Skeletal muscle cell (primary cell): ENCODE data around the gene NEDD9.

Experiments used
- DNase-seq: peaks from one replicate; pipeline ENCODE4 v3.0.0-alpha.2; 2010; ENCODE audit warnings: low read depth
- H3K4me3 ChIP-seq: 2 replicates; pipeline ENCODE4 v1.5.1; 2011; ENCODE audit warnings: low read depth, mild to moderate bottlenecking, control low read depth, low read length, moderate library complexity

Gene NEDD9

DNA sequence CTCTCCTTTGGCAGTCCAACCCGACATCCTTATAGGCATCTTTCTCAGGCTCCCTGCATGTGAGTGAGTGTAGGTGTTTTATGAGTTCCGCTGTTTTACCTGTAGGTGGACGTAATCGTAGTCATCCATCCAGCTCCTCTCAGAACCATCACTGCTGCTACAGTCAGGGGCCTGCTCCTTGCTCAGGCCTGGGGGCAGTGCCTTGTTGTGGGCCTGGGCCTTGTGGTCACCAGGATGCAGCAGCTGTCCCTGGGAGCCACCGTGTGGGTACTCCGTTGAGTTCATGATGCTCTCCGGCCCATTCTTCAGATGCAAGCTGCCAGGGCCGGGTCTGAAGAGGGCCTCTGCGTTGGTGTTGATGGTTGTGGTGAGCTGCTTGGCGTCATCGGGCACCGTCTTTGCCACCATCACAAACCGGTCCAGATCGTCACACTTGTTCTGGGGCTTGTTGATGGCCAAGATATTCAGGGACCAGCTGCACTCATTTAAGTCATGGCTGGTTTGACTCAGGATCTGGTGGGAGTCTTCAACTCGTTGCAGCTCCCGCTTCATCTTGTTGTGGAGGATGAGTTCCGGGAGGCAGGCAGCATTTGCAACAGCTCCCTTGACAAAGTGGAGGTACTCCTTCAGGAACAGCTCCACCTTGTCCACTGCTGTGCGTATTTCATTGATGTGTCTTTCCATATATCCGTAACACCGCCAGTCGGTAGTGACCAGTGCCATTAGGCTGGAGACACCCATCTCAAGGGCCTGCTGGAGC lies 42.4 kb downstream of the NEDD9 start:
- no peak for DNase-seq

DNA sequence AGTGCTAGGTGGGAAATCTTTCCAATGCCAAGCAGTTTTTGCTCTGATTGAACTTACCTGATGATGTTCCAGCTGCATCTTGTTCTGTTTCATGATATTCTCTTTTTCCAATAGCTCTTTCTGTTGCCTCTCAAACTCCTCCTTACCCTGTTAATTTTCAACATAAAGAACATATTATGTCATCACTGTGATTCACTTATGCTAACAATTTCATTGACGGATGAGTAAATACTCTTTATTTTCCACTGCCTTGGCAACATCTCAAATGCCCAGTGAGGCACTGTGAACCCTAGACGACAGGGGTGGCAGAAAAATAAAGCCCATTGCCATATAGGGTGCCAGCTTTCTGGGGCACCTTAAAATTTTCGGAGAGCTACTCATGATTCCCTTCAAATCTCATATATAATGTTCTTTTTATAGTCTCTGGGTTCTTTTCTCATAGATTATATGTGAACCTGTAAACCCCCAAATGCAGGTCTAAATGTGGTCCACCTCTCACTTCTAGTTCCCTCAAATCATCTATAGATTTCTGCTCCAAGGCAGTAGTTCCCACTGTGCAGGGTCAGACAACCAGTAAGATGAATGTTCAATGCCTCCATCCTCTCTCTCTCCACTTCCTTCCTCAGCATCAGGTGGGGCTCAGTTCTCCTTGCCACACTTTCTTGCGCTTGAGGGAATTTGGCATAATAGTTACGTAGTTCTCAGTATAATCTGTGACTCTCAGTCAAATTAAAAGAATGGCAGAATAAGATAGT lies 44.1 kb downstream of the NEDD9 start:
- H3K4me3 ChIP-seq, result no peak overlapping the region
- DNase-seq, result no peak

More for the DNA sequence above, 42.4 kb downstream of the NEDD9 start:
- H3K4me3 ChIP-seq, result no peak overlapping the region

DNA sequence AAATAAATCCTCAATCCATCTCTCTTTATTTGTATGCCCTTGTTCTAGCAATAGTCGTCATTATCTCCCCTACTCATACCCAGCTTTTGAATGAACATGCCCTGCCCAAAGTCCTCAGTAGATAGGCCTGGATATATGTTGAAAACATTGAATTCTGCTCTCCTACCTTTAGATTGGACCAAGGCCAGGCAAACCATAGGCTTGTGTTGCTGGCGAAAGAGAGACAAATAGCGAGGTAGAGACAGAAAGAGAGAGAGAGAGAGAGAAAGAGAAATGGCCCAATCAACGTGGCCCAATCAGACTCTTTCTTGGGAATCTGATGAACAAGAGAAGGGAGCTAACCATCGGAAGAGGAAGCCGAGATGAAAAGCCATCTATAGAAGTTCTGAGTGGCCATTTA lies 45.2 kb downstream of the NEDD9 start:
- no peak overlapping the region for H3K4me3 ChIP-seq
- no peak for DNase-seq

DNA sequence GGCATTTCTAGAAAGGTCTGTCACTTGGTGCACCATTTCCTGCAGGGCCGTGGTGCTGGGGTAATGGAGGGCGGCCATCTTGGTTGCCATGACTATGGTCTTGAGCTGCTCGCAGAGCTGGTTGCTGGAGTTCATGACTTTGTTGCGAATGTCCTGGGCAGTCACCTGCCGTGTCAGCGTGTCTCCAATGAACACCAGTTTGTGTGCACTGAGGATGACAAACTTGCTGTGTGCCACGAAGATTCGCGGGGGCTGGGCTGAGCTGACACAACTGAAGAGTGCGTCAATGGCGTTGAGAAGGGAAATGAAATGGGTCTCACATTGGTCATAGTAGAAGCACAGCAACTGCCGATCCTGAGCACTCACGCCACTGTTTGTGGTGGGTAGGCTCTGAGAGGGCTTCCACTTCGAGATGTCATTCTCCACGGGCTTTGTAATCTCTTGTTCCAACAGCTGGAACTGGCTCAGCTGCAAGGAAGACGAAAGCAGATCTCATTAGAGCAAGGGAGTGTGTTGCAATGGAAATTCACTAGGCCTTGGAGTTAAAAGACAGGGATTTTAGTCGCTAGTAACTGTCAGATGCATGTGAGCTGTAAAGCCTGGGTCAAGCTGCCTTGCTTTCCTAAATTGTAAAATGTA lies 47.1 kb downstream of the NEDD9 start:
- no peak for DNase-seq
- H3K4me3 ChIP-seq, result no peak overlapping the region

DNA sequence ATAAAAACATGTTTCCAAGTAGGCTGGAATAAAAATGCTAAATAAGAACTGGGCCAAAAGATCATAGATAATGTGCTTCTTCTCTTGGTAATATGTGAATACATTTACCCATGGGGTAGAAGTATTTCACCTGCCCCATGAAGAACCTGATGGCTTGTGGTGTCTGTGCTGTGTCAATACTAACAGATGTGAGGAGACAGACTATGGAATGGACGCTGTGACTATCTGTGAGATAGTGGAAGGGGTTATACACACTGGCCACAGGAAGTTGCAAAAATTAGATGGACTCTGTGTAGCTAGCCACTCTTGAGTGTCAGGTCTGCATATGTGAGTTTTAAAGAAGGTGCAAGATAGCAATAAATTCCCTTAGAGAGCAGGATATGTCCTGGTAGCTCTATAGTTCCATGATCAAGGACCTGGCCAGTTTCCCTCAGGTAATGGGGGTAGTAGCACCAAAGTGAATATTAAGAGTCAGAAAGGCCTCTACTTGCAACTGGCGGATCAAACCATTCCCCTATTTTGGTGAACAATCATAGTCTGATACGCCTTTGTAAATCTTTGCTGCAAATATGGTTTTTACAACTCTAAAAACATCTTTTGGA lies 48.6 kb downstream of the NEDD9 start:
- no peak overlapping the region for H3K4me3 ChIP-seq
- DNase-seq, result no peak

DNA sequence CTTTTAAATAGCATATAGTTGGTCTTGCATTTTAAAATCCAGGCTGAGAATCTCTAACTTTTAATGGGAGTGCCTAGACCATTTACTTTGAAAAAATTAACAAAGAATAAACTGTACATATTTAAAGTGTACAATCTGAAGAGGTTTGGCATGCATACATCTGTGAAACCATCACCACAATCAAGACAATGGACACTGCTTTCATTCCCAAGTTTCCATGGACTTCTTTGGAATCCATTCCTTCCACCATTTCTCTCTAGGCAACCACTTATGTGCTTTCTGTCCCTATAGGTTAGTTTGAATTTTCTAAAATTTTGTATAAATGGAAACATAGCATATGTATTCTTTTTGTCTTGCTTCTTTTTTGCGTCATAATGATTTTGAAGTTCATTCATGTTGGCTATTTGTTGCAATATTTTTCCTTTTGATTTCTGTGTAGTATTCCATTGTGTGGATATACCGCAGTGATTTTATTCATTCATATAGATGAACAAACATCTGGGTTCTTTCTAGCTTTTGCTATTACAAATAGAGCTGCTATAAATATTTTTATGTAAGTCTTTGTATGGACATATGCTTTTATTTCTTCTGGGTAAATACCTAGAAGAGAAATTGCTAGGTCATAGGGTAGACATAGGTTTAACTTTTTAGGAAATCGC lies 50.9 kb downstream of the NEDD9 start:
- no peak overlapping the region for H3K4me3 ChIP-seq
- DNase-seq, result no peak

DNA sequence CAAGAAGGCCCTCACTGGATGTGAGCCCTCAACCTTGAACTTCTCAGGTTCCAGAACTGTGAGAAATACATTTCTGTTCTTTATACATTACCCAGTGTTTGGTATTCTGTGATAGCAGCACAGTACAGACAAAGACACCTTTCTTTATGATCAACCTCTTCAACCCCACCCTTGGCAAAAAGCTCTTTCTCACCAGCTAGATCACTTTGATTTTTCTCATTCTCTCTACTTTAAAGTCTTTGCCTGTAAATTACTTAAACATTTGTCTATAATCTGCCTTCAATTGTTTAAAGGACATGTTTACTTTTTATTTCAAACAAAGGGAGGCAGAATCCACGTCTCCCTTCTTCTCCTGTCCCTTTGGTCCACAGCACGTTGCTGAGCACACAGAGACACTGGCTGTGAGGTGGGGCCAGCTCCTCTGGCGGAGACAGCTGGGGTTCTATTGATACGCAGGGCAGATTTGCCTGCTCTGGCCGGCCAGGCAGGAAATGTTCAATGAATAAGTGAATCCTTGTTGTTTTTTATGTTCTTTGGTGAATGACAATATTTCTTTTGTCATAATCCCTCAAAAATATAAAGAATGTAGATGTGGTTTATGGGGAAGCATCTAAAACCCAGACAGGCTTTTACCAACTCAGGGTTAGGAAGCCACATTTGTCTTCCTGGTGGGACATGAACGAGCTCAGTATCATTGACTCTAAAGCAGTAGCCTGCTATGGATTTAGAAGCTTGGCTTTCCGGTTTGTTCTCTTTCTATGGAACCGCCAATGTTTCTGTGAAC lies 52.9 kb downstream of the NEDD9 start:
- DNase-seq, result no peak
- no peak overlapping the region for H3K4me3 ChIP-seq

DNA sequence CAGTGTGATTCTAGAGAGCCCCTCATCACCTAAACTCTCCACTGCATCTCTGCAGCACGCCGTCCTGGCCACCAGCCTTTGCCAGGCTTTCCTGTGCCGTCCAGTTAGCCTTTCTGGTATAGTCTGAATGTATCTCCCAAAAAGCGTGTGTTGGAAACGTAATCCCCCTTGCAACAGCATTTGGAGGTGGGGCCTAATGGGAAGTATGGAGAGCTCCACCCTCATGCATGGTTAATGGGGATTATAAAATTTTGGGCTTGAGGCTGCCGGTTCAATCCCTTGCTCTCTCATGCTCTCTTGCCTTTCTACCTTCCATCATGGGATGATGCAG lies 53.4 kb downstream of the NEDD9 start:
- no peak overlapping the region for H3K4me3 ChIP-seq
- DNase-seq, result no peak

DNA sequence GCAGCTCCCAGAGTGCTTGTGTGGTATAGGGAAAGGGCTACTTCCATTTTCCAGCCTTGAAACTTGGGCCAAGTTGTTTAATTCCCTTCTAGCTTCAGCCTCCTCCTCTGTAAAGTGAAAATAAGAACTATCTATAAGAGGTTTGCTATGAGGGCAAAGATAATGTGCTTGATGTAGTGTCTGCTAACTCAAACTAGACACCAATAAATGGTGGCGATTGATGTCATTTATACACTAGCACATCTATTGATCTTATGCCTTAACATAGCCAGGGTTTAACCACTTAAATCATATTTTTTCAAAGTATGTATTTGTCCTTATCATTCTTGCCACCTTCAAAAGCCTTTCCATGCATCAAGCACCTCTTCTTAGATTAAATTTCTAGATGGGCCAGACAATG lies 55.2 kb downstream of the NEDD9 start:
- H3K4me3 ChIP-seq, result no peak overlapping the region
- DNase-seq, result no peak

DNA sequence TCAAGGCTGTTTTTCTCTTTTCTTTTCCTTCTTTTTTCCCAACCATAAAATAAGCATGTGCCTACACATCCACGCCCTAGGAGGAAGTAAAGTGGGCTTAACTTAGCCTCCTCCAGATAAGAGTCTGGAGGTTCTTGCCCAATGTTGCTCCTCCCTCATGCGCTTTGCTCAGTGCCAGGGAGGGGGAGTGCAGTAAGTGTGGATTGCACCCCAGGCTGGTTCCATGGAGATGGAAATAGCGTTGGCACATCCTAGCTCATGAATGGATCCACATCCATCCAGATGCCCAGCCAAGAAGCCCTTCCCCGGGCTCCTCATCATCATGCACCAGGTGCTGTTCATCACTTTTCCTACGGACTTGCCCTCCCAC lies 58.2 kb downstream of the NEDD9 start:
- no peak for DNase-seq
- no peak overlapping the region for H3K4me3 ChIP-seq

DNA sequence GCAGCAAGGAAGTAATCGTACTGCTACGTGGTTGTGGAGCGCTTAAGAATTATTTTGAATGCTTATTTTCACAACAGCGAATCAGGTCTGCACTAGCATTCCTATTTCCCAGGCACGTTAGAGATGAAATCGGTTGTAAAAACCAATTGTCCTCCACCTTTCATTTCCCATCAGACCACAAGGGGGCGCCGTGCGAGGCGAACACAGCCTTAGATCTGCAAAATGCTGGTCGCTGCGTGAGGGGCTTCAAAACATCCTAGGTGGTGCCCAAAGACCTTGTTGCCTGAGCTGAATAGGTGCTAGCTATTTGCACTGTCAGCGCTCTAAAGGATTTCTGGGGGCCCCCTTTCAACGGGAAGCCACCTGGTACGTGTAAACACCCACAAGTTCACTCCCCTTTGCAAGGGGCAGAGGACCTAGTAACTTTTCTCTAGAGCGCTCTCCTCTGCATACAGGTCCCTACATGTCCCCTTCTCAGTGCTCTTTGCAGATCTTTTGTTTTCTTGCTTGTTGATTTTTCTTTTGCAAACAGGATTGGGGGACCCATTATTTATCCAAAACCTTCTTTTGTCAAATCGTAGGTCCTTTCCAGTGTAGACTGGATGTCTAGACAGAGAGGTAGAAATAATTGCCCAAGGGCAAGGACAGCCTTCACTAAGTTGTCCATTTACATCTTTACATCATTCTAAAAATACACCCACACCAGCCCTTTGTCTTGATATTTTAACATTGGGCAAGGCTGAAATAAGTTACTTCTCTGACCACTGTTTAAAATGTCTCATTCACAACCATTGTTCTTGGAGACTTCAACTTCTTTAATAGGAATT lies 59.8 kb downstream of the NEDD9 start:
- H3K4me3 ChIP-seq, result no peak overlapping the region
- no peak for DNase-seq

DNA sequence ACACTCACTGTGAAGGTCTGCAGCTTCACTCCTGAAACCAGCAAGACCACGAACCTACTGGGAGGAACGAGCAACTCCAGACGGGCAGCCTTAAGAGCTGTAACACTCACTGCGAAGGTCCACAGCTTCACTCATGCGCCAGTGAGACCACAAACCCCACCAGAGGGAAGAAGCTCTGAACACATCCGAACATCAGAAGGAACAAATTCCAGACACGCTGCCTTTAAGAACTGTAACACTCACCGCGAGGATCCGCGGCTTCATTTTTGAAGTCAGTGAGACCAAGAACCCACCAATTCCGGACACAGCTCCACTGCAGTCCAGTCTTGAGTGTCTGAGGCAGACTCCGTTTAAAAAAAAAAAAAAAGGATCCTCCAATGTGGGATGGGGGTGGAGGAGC lies 60.5 kb downstream of the NEDD9 start:
- H3K4me3 ChIP-seq, result no peak overlapping the region
- DNase-seq, result no peak

DNA sequence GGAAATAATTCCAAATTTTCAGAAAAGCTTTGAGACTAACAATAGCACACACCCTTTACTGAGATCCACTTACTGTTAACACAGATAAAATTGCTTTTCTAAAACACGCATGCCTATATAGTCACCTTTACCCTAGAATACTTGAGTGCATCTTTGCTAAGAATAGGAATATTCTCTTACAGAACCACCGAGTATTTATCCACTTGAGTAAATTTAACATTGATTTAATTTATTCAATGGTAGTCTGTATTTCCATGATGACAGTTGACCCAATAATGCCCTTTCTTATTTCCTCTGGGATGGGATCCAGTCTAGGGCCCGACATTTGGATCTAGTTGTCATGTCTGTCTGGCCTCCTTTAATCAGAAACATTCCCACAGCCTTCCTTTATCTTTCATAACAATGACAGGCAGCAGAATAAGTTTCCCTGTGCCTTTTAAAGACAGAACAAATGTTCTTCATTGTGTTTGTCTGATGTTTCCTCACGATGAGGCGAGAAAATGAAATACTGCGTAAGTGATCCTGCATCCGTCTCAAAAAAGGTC lies 64.3 kb downstream of the NEDD9 start:
- no peak overlapping the region for H3K4me3 ChIP-seq
- no peak for DNase-seq

DNA sequence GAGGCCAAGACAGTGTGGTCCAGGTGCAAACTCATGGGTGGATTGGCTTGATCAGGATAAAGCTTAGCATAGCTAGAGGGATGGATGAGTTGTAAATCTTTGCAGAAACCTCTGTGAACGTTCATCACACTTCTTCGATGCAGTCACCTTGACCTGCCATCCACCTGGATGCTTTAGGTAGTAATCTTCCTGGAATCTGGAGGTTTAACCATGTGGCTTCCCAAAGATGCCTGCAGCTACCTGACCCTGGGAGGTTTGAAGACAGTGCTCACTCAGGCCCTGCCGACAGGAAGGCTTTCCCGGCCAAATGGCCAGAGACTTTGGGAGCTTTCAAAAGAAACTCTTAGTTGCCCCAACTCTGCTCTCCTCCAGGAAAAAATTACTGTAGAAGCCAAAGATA lies 65.5 kb downstream of the NEDD9 start:
- H3K4me3 ChIP-seq, result no peak overlapping the region
- DNase-seq, result no peak

DNA sequence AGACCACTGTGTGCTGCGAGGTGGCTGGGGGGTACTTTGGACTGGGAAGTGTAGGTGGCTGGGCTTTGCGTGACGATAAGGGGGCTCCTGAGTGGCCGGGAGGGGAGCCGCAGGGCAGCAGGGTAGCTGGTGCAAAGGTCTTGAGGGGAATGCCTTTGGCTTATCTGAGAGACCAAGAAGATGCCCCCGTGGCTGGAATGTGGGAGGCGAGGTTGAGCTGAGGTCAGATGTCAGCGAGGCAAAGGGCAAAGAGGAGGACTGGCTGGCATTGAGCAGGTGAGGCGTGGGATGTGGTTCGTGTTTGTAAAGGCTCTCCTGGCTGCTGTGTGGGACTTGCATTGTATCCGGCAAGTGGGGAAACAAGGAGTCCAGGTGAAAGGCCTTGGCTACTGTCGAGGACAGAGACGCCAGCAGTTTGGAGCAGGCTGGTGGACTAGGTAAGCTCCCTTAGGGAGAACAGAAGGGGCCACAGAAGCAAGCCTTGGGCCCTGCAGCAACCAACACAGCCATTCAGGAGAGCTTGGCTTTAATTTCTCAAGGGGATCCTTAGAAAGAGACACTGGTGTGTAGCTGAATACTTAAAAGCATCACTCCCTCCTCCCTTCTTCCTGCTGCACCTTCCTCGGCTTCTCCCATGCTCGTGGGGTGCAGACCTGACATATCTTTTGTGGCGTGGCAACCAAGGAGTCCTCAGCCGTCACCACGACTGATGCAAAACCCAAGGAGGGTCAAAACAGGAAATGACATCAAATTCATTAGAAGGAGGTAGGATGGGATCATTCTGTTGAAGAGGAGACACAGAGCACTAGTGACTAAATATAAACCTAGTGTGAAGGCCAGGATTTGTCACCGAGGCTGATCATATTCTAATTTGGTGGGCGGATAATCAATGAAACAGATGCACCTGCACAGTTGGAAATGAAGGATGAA lies 67.5 kb downstream of the NEDD9 start:
- no peak overlapping the region for H3K4me3 ChIP-seq
- no peak for DNase-seq

DNA sequence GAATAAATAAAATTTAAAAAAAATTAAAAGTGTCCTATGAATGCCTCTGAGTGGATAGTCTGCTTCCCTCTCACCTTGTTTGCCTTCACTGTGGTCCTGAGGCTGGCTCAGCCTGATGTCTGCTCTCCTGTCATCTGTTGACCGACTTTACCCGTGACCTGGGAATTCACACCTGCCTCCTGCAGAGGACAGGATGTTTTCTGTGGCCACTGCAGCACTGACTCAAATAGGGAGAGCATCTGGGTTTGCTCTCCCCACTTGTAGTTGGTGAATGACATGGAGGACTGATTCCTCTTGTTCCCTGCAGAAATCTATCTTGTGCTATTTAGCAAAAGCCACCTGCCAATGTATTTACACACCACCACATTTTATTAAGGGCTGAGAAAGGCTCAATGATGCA lies 68.5 kb downstream of the NEDD9 start:
- no peak overlapping the region for H3K4me3 ChIP-seq
- DNase-seq, result no peak

DNA sequence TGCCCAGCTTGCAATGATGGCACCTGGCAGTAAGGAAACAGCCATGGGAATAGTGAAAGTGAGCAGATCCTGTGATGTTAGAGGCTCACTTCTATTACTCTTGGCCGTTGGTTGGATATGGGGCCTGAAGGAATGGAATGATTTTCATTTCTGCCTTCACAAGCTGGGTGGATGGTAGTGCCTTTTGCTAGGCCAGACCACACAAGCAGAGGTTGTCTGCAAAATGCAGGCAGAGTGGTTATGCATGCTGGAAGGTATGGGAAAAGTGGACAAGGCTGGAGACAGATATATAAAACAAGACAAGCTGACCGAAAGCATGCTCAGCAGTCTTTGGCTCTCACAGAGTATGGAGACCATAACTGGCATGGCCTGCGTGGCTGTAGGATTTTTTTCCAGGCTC lies 70.2 kb downstream of the NEDD9 start:
- DNase-seq, result no peak
- H3K4me3 ChIP-seq, result no peak overlapping the region
